Epithelial cell of prostate (primary cell): ENCODE results near the gene PIGV.

Experiments
- DNase-seq: peaks from one replicate; pipeline ENCODE4 v3.0.0-alpha.2; 2011; ENCODE audit warnings: low read depth, low spot score
- H3K27ac ChIP-seq: fragments of 450-650 bp; 2 replicates; pipeline ENCODE4 v1.5.1; 2017; ENCODE audit warnings: mild to moderate bottlenecking

The PIGV gene

DNA sequence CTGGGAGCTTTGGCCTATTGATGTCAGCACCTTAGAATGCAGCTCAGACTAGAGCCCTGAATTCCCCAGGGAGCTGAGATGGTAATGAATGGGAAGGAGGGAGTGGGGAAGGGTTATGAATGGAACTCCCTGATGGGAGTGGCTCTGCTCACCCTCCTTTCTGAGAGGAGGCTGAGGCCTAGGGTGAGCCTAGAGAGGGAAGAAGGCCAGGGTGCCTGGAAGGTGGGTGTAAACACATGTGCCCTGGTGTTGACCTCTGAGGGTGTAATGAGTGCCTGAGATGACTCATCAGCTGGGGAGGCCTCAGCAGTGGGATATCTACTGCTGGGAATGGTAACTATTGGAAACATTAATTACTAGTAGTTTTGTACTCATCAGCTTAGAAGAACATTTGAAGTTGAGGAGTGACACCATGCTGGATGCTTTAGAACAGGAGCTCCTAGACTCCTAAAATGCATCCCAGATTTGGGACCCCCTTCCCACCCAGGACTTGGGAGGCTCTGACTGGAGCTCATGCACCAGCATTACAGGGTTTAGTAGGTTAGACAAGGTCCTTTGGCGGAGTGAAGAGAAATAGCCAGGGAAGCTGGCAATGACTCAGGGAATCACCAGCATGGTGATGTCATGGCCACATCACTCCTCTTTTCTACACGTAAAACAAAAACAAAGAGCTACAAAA lies 16.0 kb upstream of the PIGV start:
- peak overlapping the region; percentile 69 for H3K27ac ChIP-seq
- no peak for DNase-seq

DNA sequence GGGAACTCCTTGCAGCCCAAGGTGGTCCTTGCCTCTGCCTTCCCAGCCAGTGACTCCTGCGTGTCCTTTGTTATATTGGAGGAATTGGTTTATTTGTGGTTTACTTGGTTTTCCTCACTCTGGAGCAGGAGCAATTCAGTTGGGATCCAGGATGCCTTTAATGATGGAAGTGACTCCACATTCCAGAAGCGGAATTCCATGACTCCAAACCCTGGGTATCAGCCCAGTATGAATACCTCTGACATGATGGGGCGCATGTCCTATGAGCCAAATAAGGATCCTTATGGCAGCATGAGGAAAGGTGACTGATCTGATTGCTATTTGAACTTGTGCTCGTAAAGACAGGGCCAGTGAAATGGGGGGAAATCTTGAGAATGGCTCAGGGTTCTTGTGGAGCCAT lies 15.1 kb upstream of the PIGV start:
- H3K27ac ChIP-seq: peak overlapping the region; percentile 69
- DNase-seq: no peak

DNA sequence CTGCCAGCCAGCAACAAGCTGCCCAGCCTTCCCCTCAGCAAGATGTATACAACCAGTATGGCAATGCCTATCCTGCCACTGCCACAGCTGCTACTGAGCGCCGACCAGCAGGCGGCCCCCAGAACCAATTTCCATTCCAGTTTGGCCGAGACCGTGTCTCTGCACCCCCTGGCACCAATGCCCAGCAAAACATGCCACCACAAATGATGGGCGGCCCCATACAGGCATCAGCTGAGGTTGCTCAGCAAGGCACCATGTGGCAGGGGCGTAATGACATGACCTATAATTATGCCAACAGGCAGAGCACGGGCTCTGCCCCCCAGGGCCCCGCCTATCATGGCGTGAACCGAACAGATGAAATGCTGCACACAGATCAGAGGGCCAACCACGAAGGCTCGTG lies 13.3 kb upstream of the PIGV start:
- no peak for DNase-seq
- H3K27ac ChIP-seq: no peak overlapping the region

DNA sequence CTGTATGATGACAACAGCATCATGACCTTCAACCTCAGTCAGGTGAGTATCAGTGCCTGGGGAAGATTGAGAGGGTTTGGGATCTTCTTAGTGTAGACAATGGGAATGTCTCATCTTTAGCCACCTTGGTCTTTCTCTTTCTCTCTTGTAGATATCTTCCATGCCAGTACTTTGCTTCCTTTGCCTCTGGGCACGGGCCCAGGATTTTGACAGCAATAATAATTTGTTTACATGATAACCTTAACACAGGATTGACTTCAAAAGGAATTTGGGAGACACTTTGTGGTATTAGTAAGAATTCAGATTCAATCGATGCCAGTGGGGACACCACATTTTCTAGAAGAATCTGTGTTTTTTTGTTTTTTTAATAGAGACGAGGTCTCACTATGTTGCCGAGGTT lies 12.1 kb upstream of the PIGV start:
- no peak overlapping the region for H3K27ac ChIP-seq
- DNase-seq: no peak

DNA sequence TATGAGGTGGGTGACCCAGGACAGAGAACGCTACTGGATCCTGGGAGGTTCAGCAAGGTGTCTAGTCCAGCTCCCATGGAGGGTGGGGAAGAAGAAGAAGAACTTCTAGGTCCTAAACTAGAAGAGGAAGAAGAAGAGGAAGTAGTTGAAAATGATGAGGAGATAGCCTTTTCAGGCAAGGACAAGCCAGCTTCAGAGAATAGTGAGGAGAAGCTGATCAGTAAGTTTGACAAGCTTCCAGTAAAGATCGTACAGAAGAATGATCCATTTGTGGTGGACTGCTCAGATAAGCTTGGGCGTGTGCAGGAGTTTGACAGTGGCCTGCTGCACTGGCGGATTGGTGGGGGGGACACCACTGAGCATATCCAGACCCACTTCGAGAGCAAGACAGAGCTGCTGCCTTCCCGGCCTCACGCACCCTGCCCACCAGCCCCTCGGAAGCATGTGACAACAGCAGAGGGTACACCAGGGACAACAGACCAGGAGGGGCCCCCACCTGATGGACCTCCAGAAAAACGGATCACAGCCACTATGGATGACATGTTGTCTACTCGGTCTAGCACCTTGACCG lies 8.6 kb upstream of the PIGV start:
- no peak overlapping the region for H3K27ac ChIP-seq
- no peak for DNase-seq

DNA sequence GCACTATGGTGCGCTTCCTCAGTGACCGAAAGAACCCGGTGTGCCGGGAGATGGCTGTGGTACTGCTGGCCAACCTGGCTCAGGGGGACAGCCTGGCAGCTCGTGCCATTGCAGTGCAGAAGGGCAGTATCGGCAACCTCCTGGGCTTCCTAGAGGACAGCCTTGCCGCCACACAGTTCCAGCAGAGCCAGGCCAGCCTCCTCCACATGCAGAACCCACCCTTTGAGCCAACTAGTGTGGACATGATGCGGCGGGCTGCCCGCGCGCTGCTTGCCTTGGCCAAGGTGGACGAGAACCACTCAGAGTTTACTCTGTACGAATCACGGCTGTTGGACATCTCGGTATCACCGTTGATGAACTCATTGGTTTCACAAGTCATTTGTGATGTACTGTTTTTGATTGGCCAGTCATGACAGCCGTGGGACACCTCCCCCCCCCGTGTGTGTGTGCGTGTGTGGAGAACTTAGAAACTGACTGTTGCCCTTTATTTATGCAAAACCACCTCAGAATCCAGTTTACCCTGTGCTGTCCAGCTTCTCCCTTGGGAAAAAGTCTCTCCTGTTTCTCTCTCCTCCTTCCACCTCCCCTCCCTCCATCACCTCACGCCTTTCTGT lies 7.3 kb upstream of the PIGV start:
- H3K27ac ChIP-seq: no peak overlapping the region
- no peak for DNase-seq

GRCh38 chr1:26781206-26781825 lies 6.4 kb upstream of the PIGV start:
- no peak for DNase-seq
- H3K27ac ChIP-seq: no peak overlapping the region

DNA sequence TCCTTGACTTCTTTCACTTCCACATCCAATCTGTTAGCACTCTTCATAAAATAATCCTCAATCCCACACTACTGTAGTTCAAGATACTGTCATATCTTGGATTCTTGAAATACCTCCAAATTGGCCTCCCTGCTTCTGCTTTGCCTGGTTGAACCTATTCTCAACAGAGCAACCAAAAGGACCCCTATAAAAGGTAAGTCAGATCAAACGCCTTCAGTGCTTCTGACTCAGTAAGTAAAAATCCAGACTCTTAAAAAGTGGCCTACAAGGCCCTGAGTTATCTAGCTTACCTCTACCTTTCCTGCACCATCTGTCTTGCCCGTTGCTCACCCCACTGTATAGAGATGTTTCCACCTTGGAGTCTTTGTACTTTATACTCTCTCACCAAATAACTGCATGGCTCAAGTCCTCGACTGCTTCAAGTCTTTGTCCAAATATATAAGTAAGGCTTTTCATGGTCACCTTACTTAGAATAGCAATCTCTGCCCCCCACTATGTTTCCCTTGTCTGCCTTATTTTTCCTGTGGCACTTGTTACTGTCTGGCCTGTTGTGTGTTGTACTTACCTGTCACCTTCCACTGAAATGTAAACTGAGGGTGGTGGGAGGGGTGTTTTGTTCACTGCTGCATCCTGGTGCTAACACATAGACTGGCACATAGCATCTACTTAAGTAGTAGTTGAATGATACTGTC lies 5.1 kb upstream of the PIGV start:
- DNase-seq: no peak

GRCh38 chr1:26783646-26784022 lies 4.1 kb upstream of the PIGV start:
- peak overlapping the region; percentile 98 for H3K27ac ChIP-seq
- DNase-seq: no peak

More for the DNA sequence above, 5.1 kb upstream of the PIGV start:
- H3K27ac ChIP-seq: no peak overlapping the region

DNA sequence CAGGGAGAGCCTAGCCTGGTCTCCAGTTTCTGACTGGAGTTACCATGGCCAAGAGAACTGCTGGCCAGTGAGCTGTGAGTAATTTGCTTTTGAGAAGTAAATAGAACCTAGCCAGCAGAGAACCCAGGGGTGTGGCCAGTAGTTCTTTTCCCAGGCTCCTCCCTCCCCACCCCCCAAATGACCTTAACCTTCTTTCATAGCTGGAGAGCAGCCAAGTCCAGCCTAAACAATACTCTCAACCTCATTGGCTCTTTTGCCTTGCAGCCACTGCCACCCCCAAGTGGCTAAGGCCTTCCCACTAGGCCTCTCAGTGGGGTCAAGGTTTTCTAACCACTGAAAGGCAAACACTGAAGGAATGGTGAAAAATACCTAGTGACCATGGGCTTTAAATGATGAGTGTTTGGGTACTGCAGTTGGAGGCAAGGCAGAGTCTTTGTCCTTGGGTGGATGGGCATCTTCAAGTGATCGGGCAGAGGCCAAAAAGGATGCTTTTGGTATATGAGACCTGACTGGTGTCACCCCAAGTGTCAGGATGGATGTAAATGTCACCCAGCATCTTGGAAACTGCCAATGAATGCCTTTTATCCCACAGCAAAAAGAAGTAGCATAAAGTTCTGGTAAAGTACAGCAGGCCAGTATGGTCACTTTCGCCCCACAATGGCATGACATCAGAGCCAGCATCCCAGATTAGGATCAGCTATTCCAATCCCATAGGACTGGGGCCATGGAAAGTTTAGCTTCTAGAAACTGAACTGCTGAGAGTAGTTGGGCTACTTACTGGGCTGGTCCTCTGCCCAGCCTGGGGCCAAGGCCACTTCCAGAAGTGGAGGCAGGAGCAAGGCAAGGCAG lies 3.5 kb upstream of the PIGV start:
- H3K27ac ChIP-seq: peak overlapping the region; percentile 98
- no peak for DNase-seq

GRCh38 chr1:26784886-26785285 lies 2.9 kb upstream of the PIGV start:
- no peak for DNase-seq
- H3K27ac ChIP-seq: peak overlapping the region; percentile 98

GRCh38 chr1:26785611-26786436 lies 1.9 kb upstream of the PIGV start:
- no peak for DNase-seq
- H3K27ac ChIP-seq: peak overlapping the region; percentile 98

GRCh38 chr1:26786437-26787380 lies 1.0 kb upstream of the PIGV start:
- DNase-seq: no peak

DNA sequence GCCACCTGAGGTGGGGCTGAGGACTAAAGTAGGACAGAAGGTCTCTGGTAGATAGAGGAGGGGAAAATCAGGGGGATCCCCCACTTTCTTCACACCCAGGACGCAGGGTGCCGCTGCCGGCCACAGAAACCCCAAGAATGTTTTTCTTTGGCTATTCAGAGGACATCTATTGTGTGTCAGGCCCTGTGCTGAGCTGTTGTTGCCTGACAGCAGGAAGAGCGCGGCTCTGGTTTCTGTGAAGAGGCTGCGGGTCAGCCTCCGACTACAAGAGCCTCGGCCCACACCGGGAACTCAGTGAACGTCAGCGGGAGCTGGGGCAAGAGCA lies 407 bp upstream of the PIGV start:
- H3K27ac ChIP-seq: peak overlapping the region; percentile 98
- DNase-seq: no peak

More at GRCh38 chr1:26786437-26787380, 1.0 kb upstream of the PIGV start:
- H3K27ac ChIP-seq: peak overlapping the region; percentile 98

DNA sequence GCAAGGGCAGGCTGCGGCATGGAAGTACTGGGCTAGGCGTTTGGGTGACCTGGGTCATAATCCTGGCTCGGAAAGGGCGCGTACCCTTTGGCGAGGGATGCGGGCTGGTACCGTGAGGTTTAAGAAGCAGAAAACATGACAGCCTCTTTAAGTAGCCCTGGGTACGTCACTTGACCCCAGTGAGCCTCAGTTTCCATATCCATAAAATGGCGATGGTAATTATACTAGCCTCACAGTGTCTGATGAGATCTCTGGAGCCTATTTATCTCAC lies 700 bp downstream of the PIGV start:
- DNase-seq: no peak
- peak overlapping the region; percentile 98 for H3K27ac ChIP-seq

- peak overlapping the region; percentile 98 for H3K27ac ChIP-seq
- DNase-seq: no peak
These were observed 1.3 kb downstream of the PIGV start for GRCh38 chr1:26788836-26789611.

GRCh38 chr1:26789612-26789865 lies 1.8 kb downstream of the PIGV start:
- no peak for DNase-seq

DNA sequence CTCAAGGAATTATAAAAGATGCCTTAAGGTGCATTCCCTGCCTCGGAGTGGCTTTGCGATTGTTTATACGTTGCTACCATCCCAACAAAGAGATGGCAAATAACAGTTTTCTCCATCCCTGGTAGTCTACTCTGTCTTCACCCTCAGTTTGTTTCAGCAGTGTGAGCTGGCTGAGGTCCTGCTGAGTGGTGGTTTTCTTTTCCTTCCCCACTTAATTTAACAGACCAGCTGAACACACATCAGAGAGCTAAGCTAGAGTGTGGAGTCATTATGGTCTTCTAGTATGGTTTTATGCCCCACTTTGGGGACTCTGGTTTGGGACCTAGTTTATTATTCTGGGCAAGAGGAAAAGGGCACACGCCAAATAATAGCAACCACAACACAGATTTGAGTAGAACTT lies 2.2 kb downstream of the PIGV start:
- no peak overlapping the region for H3K27ac ChIP-seq
- no peak for DNase-seq

More at GRCh38 chr1:26789612-26789865, 1.8 kb downstream of the PIGV start:
- H3K27ac ChIP-seq: no peak overlapping the region
